Panc1 (cell line): ENCODE measurements around the gene DGCR6L. TPM values are rescaled to one million over a fixed set of nuclear protein-coding genes. Genes with fewer than 3 reads are reported as not detected.
"Not testable (repeated sequence)": the region's sequence is repeated elsewhere in the genome, so short reads cannot be mapped to it uniquely, and the experiment has no call there.

ENCODE experiments used
- ATAC-seq: fragments of 200-7000 bp; cut with Tn5 transposase; 2 replicates; pipeline ENCODE4 v1.9.1; 2020; ENCODE audit warnings: mild to moderate bottlenecking, moderate library complexity
- Bru-seq: library from RNA; stranded (reverse); fragments of 400-500 nt; gene quantifications from one replicate; lab custom pipeline; 2021; lab: Mats Ljungman, UMichigan
- BruChase-seq, 2 experiments: library from RNA; stranded (reverse); fragments of 400-500 nt; gene quantifications; one replicate each; lab custom pipeline; 2021; lab: Mats Ljungman, UMichigan
- BruUV-seq: library from RNA; stranded (reverse); fragments of 400-500 nt; replicated peaks from 2 replicates; lab custom pipeline; 2021; lab: Mats Ljungman, UMichigan
- CTCF ChIA-PET: fragments of 300-600 bp; sonication (Branson Sonifier 250); formaldehyde crosslinking; loops from one replicate; lab custom pipeline; 2022; ENCODE audit warnings: antibody characterized with exemption; lab: Charles Lee
- POLR2A ChIA-PET: fragments of 300-600 bp; sonication (Branson Sonifier 250); formaldehyde crosslinking; loops from one replicate; lab custom pipeline; 2022; ENCODE audit warnings: antibody characterized with exemption; lab: Charles Lee
- DNase-seq: peaks from one replicate; pipeline ENCODE4 v3.0.0-alpha.2; 2010; ENCODE audit warnings: low read depth, low spot score
- H3K27ac ChIP-seq: 2 replicates; pipeline ENCODE4 v1.5.1; 2011; ENCODE audit warnings: mild to moderate bottlenecking, low read length, inconsistent platforms
- H3K27me3 ChIP-seq: fragments of 200-500 bp; sonication (Bioruptor generic); 2 replicates; pipeline ENCODE4 v1.6.0; 2014; ENCODE audit warnings: low read length, inconsistent platforms; ENCODE audit not compliant: control insufficient read depth, insufficient read depth
- H3K36me3 ChIP-seq: fragments of 200-500 bp; sonication (Bioruptor generic); 2 replicates; pipeline ENCODE4 v1.5.1; 2014; ENCODE audit warnings: inconsistent platforms, mild to moderate bottlenecking, low read length, moderate library complexity; ENCODE audit not compliant: control insufficient read depth, insufficient read depth
- H3K4me1 ChIP-seq: 2 replicates; pipeline ENCODE4 v1.5.1; 2011; ENCODE audit warnings: inconsistent platforms, mild to moderate bottlenecking, low read length, moderate library complexity; ENCODE audit not compliant: control insufficient read depth, insufficient read depth
- H3K4me3 ChIP-seq, 2 experiments: 2 replicates each; pipeline ENCODE4 v1.5.1; 2011 to 2012; ENCODE audit warnings: low read depth in 2 of 2, low read length in 2 of 2, mild to moderate bottlenecking in 2 of 2, inconsistent platforms in 1 of 2, moderate library complexity in 1 of 2
- H3K9me3 ChIP-seq: fragments of 200-500 bp; sonication (Bioruptor generic); 2 replicates; pipeline ENCODE4 v1.5.1; 2014; ENCODE audit warnings: low read depth, mild to moderate bottlenecking, inconsistent platforms, low read length, moderate library complexity; ENCODE audit not compliant: control insufficient read depth, insufficient read depth
- POLR2AphosphoS5 ChIP-seq: IDR thresholded peaks from 2 replicates; pipeline ENCODE4 v1.6.1; 2012; ENCODE audit warnings: mild to moderate bottlenecking, low read depth, low read length, moderate library complexity
- REST ChIP-seq, 2 experiments: IDR thresholded peaks; 2 replicates each; pipeline ENCODE4 v1.6.1; 2011 to 2012; ENCODE audit warnings: low read depth in 2 of 2, control low read depth in 1 of 2, low read length in 1 of 2, mild to moderate bottlenecking in 1 of 2, moderate library complexity in 1 of 2; ENCODE audit not compliant: insufficient read depth in 1 of 2
- SIN3A ChIP-seq: IDR thresholded peaks from 2 replicates; pipeline ENCODE4 v1.6.1; 2012; ENCODE audit warnings: low read depth, mild to moderate bottlenecking, low read length, moderate library complexity, borderline replicate concordance; ENCODE audit not compliant: insufficient read depth
- TCF7L2 ChIP-seq: IDR thresholded peaks from 2 replicates; pipeline ENCODE4 v1.6.1; 2011; ENCODE audit warnings: mild to moderate bottlenecking, low read depth, low read length, inconsistent platforms
- in situ Hi-C: cut with HindIII; loops from 2 replicates; pipeline ENCODE4 v1.10.0; 2016; ENCODE audit warnings: low sequenced_read_pairs, low pct_unique_long_range_greater_than_20kb
- intact Hi-C: fragments of 100-400 bp; cut with micrococcal nuclease; formaldehyde crosslinking; loops from one replicate; pipeline ENCODE4 v1.10.0; 2022; ENCODE audit not compliant: unreplicated experiment
- long read RNA-seq: library from polyadenylated mRNA; unstranded; transcript quantifications from one replicate; pipeline ENCODE4 v2.0.0, GENCODE V29; 2021; ENCODE audit not compliant: unreplicated experiment
- polyA plus RNA-seq: library from polyadenylated mRNA; unstranded; fragments of >200 nt; gene quantifications from one replicate; pipeline ENCODE4 v1.2.1, GENCODE V29; 2012; ENCODE audit warnings: missing spikeins; ENCODE audit not compliant: insufficient read length
- total RNA-seq: library from RNA; stranded (reverse); gene quantifications from one replicate; pipeline ENCODE4 v1.2.1, GENCODE V29; 2021; ENCODE audit not compliant: unreplicated experiment
- TF ChIP-seq, protein P1 (sequence below): fragments of 450-650 bp; IDR thresholded peaks from 2 replicates; pipeline ENCODE4 v1.5.1; 2017; ENCODE audit warnings: mild to moderate bottlenecking

Gene DGCR6L
- total RNA-seq (43.5 TPM), Bru-seq, nascent RNA (percentile 47 among the genes with signal in this experiment), BruChase-seq, experiment 1, labeled RNA remaining after a 2-hour chase (percentile 52 among the genes with signal in this experiment), BruChase-seq, experiment 2, labeled RNA remaining after a 6-hour chase (percentile 50 among the genes with signal in this experiment)
- 61.5 TPM for polyA plus RNA-seq
- long read RNA-seq, transcript DGCR6L-201 (5 exons, 1,154 nt), result major isoform, 55 of 67 reads
- long read RNA-seq, partial matches to known transcripts, result 6 of 67 reads
- long read RNA-seq, other reads (novel, unspliced or antisense), result 6 of 67 reads

- no TSS peak for BruUV-seq
- ChIA-PET CTCF (interaction anchor here (0.6 kb wide), 1 partner anchor 98 kb away, joined by 6 read pairs; no protein-coding TSS in a partner anchor), POLR2A (interaction anchor here (0.6 kb wide), 1 partner anchor 25 kb away, joined by 4 read pairs; no protein-coding TSS in a partner anchor)
- in situ Hi-C loops (no loop called here), intact Hi-C loops (no loop called here)
- Histone ChIP-seq H3K4me3 (peak within 1 kb of the TSS; percentile 63 to 82), H3K27me3 (no peaks in the 10 kb centered on the region), H3K9me3 (no peaks in the 10 kb centered on the region), H3K27ac (peak within 1 kb of the TSS; percentile 81), H3K36me3 (no peaks in the 10 kb centered on the region), H3K4me1 (peaks cover 6% of the 10 kb centered on the region)
- DNase-seq, result no peak
- TF ChIP-seq, protein P1, sequence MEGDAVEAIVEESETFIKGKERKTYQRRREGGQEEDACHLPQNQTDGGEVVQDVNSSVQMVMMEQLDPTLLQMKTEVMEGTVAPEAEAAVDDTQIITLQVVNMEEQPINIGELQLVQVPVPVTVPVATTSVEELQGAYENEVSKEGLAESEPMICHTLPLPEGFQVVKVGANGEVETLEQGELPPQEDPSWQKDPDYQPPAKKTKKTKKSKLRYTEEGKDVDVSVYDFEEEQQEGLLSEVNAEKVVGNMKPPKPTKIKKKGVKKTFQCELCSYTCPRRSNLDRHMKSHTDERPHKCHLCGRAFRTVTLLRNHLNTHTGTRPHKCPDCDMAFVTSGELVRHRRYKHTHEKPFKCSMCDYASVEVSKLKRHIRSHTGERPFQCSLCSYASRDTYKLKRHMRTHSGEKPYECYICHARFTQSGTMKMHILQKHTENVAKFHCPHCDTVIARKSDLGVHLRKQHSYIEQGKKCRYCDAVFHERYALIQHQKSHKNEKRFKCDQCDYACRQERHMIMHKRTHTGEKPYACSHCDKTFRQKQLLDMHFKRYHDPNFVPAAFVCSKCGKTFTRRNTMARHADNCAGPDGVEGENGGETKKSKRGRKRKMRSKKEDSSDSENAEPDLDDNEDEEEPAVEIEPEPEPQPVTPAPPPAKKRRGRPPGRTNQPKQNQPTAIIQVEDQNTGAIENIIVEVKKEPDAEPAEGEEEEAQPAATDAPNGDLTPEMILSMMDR, result no peak
- TF ChIP-seq REST (IDR thresholded peaks at IDR 0.05; ENCODE audit: insufficient read depth in 1 of 2, low read depth in 2 of 2, low read length in 1 of 2) (no peak), POLR2AphosphoS5 (peak; percentile 44; the same call in 1 of the 2 replicates), SIN3A (0 out of 2 replicates have a peak, but pooled peaks have one; percentile 62), TCF7L2 (no peak)
- peak; percentile 87 for ATAC-seq
Measured at GRCh38 chr22:20319745-20320658, at the start of gene DGCR6L. Gene DGCR6L, minus strand, starts transcription at chr22:20320060. Its CDS starts 72 bp downstream, at chr22:20319988.

GRCh38 chr22:20368875-20369274 lies 49.0 kb upstream of the DGCR6L start:
- intact Hi-C loops, DNase-seq: not testable (repeated sequence)

GRCh38 chr22:20366841-20367240 lies 47.0 kb upstream of the DGCR6L start:
- POLR2A ChIA-PET, BruUV-seq, H3K4me1 ChIP-seq, in situ Hi-C loops, intact Hi-C loops, CTCF ChIA-PET, H3K9me3 ChIP-seq, H3K4me3 ChIP-seq, DNase-seq, H3K36me3 ChIP-seq, H3K27me3 ChIP-seq, ATAC-seq, H3K27ac ChIP-seq: not testable (repeated sequence)

More at GRCh38 chr22:20368875-20369274, 49.0 kb upstream of the DGCR6L start:
- POLR2A ChIA-PET, H3K36me3 ChIP-seq, H3K4me3 ChIP-seq, in situ Hi-C loops, H3K27ac ChIP-seq, CTCF ChIA-PET, H3K9me3 ChIP-seq, H3K27me3 ChIP-seq, BruUV-seq, ATAC-seq, H3K4me1 ChIP-seq: not testable (repeated sequence)

DNA sequence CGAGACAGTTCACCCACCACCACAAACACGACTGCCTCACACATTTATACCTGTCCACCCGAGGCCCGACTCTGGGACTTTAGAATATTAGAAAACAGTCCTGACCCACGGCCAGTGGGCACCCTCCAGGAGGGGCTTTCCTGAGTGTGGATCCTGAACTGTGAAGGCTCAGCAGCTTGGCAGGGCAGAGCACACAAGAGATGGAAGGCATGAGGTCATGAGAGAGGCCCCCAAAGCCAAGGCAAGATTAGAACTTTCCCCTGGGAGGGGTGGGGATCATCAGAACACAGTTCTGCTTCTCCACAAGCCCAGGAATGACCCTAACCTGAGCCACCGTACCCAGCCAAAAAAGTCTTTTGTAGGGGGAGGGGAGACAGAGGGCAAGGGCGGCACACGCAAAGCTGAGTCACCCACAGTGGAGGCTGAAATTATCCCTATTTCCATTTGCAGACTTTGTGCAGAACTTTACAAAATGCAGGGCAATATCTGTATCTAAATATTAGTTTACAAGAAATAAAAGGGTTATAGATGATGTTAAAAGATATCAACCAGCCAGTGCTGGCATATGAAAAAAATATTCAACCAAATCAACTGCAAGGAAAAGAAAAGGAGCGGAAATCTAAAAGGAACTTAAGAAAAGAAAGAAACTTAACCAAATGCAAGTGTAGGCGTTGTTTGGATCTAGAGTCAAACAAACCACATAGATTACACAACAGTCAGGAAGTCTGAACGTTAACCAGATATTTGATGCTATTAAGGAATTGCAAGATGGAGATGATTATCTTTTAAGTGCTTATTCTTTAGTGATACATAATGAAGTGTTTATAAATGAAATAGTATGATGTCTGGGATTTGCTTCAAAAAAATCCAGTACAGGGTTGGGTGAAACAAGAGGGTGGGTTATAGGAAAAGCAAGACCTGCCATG lies 44.7 kb upstream of the DGCR6L start:
- intact Hi-C loops, POLR2A ChIA-PET, DNase-seq, in situ Hi-C loops, H3K36me3 ChIP-seq, BruUV-seq, H3K27me3 ChIP-seq, H3K27ac ChIP-seq, H3K4me1 ChIP-seq, ATAC-seq, H3K9me3 ChIP-seq, CTCF ChIA-PET, H3K4me3 ChIP-seq: not testable (repeated sequence)
